Fibroblast of upper back skin (primary cell): Measurements from ENCODE around the gene SVOPL.
"Not testable (repeated sequence)": the region's sequence is repeated elsewhere in the genome, so short reads cannot be mapped to it uniquely, and the experiment has no call there.

Experiments
- DNase-seq: peaks from one replicate; pipeline ENCODE4 v3.0.0-alpha.2; 2013

Gene SVOPL

DNA sequence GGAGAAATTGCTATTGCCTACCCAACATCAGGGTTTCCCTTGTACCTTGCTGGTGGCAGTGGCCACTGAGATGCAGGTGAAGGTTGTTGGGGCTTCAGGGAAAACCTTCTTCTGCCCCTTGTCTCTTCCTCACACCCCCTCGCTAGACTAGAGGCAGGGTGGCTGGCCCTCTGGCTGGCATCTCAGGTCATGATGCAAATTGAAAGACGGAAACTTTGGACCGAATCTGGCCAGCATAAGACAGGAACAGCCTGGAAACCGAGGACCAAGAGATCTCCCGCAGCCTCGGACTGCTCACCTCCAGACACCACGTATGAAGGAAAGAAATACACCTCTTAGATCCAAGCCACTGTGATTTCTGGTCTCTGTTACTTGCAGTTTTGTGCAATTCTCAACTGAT is 2.9 kb downstream of the SVOPL start:
- no peak for DNase-seq

DNA sequence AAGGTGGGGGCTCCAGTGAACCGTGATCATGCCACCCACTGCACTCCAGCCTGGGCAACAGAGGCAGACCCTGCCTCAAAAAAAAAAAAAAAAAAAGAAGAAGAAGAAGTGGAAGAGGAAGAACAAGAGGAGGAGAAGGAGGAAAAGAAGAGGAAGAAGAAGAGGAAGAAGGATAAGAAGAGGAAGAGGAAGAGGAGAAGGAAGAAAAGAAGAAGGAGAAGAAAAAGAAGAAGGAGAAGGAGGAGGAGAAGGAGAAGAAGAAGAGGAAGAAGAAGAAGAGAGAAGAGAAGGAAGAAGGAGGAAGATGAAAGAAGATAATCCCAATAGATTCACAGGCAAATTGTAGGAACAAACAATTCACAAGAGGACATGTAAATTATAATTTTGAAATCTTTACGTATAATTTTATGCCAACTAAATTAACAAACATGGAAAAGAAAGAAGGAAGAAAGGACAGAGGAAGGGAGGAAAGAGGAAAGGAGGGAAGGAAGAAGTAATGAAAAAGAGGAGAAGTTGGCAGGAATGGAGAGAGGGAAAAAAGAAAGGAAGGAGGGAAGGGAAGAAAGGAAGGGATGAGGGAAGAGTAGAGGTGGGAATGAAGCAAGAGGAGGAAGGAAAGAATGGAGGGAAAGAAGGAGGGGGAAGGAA is 3.5 kb downstream of the SVOPL start:
- DNase-seq, result no peak

DNA sequence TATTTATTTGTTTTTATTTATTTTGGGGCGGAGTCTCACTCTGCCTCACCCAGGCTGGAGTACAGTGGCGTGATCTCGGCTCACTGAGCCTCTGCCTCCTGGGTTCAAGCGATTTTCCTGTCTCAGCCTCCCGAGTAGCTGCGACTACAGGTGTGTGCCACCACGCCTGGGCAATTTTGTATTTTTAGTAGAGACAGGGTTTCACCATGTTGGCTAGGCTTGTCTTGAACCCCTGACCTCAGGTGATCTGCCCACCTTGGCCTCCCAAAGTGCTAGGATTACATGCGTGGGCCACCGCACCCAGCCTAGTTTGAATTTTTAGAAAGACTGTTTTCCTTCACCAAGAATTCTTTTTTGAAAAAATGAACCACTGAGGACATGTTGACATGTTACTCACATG is 5.4 kb downstream of the SVOPL start:
- not testable (repeated sequence) for DNase-seq

DNA sequence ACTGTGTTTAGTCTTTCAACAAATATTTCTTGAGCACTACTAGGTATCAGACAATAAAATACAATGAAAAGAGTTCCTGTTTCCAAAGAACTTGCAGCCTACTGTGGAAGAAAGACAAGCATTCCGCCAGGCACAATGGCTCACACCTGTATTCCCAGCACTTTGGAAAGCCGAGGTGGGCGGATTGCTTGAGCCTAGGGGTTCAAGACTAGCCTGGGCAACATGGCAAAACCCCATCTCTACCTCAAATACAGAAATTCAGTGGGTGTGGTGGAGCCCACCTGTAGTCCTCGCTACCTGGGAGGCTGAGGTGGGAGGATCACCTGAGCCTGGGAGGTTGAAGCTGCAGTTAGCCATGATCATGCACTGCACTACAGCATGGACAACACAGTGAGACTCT is 6.1 kb downstream of the SVOPL start:
- no peak for DNase-seq

DNA sequence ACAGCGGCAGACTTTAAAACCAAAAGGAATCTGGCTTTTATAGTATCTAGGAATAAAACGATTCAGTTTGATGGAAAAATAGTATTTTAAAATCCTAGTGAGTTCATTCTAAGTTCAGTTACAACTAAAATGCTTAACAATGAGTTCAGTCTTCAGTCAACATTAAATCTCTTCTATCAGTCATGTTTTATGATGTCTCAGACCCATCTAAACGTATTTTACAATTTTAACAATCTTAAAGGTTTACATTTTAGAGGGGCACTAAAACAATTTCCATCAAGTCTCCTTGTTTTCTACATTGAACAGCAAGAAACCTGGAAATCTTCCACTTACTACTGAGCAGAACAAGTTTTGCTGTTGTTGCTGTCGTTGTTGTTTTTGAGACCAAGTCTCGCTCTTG is 10.0 kb downstream of the SVOPL start:
- no peak for DNase-seq

DNA sequence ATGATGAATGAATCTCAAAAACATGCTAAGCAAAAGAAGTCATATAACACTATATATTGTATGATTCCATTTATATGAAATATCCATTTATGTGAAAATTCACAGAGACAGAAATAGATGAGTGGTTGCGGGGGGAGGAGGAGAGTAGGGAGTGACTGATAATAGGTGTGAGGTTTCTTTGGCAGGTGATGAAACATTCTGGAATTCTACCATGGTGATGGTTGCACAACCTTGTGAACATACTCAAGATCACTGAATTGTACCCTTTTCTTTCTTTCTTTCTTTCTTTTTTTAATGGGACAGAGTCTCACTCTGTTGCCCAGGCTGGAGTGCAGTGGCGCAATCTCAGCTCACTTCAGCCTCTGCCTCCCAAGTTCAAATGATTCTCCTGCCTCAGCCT is 10.7 kb downstream of the SVOPL start:
- DNase-seq, result no peak

DNA sequence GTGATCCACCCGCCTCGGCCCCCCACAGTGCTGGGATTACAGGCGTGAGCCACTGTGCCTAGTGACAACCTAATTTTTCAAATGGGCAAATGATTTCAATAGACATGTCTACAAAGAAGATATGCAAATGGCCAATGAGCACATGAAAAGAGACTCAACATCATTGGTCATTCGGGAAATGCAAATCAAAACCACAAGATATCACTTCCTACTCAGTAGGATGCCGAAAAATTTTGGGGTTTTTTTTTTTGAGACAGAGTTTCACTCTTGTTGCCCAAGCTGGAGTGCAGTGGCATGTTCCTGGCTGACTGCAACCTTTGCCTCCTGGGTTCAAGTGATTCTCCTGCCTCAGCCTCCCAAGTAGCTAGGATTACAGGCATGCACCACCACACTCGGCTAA is 13.1 kb downstream of the SVOPL start:
- DNase-seq, result not testable (repeated sequence)

DNA sequence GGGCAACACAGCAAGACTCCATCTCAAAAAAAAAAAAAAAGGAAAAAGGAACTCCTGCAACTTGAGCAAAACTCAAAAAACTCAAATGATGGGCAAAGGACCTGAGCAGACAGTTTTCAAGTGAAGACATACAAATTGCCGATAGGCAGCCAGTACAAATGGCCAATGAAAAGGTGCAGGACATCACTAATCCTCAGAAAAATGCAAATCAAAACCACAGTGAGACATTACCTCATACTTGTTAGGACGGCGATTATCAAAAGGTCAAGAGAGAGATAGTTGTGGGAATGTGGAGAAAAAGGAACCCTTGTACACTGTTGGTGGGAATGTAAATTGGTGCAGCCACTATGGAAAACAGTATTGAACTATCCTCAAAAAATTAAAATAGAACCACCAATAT is 16.8 kb downstream of the SVOPL start:
- DNase-seq, result no peak

DNA sequence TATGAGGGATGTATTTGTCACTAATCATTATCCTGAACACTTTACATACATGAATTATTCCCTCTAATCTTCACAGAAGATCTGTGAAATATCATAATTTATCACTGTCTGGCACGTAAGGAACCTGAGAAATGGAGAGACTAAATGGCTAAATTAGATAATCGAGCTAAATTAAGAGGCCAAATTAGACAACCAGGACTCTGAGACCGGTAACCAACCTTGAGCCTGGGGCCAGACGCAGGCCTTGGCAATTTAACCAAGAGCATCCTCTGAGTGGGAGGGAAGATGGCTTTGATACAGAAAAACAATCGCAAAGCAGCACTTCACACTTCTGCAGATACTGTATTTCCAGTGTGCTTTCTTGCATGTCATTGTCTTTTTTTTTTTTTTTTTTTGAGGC is 21.4 kb downstream of the SVOPL start:
- DNase-seq, result no peak

DNA sequence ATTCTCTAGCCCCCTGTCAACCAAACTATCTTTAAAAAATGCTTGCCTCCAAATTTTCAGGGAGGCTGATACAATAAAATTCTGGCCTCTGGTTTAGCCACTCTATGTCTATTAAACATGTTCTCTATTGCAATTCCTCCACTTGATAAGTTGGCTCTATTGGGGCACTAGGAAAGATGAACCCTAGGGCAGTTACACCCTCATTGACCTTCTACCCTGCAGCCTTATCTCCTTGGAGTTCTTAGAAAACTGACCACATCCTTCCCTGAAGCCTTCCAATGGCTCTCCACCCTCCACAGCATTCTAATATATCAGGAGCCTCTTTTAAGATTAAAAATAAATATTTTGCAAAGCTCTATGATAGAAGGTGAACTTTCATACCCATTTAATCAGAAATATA is 30.6 kb downstream of the SVOPL start:
- no peak for DNase-seq

DNA sequence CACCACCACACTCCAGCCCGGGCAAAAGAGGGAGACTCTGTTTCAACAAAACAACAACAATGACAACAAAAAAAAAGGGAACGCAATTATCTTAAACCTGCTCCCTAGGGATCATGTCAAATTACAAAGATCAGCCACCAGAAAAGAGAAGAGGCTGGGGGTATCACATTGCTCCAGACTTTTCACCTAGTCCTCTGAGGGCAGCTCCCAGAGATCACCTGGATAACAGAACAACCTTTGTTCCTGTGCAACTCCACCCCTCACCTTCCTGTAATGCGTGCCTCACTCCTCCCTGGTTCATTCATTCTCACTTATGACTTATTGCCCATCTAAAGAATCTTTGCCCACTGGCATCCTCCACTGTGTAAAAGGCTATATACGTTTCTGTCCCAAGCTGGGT is 31.8 kb downstream of the SVOPL start:
- DNase-seq, result no peak

DNA sequence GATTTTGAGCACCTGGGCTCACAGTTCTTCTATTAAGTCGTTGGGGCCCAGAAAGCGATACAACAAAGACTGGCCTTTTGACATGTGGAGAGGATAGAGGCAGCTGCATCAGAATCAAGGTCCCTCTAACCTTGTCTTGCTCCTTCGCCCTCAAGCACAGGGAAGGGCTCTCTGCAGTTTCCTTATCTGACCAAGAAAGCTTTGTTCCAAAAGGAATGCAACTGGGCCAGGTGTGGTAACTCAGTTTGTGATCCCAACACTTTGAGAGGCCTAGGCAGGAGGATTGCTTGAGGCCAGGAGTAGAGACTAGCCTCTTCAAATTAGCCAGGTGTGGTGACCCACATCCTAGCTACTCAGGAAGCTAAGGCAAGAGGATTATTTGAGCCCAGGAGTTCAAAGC is 32.2 kb downstream of the SVOPL start:
- no peak for DNase-seq

DNA sequence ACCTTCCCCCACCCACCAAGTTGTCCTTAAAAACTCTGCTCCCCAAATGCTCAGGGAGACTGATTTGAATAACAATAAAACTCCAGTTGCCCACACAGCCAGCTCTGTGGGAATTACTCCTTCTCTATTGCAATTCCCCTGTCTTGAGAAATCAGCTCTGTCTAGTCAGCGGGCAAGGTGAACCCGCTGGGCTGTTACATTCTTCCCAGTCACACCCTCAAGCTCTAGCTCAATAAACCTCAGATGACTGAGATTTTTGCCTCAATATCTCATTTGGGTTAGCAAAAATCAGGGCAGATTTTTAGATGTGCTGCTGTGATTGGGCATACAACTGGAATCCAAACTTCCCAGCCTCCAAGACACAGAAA is 32.9 kb downstream of the SVOPL start:
- DNase-seq, result no peak

DNA sequence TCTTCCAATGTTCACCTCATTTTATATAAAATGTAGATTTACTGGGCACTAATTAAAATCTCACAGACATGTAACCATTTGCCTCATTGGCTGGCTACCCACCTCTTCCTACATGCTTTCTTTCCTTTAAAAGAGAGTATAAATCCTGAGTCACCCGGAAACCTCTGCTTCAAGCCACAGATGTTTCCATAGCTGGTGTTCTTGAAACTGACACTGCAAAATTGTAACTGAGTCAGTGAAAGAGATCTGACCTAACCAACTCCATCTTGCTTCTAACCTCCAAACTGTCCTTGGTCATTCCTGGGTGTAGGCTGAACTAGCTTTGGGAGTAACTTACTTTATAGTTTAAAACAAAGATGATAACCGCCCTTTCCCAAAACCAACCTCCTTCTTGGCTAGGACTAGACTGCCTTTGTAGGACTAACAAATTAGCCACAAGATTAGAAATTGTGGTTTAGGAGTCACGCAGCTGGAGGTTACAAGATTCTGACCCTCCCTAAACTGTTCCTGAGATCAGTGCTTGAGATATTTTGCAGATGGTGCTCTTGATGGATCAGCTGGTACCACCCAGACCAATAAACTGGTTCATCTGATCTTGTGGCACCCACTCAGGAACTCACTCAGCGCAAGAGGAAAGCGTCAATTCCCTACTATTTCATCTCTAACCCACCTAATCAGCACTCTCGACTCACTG is 33.5 kb downstream of the SVOPL start:
- DNase-seq, result no peak

DNA sequence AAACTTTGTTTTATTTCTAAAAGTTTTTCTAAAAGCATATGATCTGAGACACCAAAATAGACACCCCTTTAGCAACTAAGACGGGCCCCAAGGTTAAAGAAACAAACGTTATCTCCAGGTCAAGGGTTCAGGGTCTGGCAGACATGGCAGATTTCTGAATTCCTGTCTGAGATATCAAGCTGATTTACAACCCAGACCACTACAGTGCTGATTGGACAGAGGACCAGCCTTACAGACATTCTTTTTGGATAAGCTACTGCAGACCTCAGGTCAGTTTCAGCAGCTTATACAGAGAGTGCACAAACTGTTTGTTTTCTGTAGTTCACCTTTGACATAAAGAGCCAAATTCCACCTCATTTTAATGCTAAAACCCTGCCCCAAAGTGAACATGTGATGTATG is 34.8 kb downstream of the SVOPL start:
- no peak for DNase-seq

DNA sequence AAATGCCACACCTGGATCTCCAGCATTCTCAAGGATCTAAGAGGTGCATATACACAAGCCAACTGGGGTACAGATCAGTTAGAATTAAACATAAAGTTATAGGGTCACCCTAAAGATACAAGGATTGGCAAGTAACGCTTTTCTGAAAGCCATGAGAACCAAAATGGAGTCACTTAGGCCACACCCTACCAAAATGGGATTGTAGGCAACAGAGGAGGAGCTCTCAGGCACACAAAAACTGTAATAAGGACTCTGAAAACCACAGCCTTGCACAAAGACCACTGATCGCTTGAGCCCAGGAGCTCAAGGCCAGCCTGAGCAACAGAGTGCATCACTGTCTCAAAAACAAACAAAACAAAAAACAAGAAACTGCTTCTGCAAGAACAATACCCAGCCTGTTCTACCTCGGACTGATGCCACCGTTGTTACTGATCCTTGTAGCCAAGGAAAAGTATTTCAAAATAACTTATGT is 35.5 kb downstream of the SVOPL start:
- no peak for DNase-seq

DNA sequence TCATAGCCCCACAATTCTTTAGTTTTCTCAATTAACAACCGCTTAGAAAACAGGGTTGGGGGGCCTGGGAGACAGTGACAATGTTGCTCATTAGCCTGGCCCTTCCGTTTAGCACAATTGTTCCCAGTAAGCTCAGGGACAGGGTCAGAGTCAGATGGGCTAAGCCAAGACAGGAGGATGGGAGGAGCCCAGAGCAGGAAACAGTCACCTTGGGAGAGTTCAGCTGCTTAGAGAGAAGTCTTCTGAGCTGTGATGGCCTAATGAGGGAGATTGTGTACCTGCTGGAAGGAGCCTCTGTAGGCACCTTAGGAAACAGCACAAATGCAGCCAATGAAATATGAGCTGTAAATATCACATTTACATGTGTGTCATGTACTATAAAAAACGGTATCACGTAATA is 35.9 kb downstream of the SVOPL start:
- DNase-seq, result no peak

DNA sequence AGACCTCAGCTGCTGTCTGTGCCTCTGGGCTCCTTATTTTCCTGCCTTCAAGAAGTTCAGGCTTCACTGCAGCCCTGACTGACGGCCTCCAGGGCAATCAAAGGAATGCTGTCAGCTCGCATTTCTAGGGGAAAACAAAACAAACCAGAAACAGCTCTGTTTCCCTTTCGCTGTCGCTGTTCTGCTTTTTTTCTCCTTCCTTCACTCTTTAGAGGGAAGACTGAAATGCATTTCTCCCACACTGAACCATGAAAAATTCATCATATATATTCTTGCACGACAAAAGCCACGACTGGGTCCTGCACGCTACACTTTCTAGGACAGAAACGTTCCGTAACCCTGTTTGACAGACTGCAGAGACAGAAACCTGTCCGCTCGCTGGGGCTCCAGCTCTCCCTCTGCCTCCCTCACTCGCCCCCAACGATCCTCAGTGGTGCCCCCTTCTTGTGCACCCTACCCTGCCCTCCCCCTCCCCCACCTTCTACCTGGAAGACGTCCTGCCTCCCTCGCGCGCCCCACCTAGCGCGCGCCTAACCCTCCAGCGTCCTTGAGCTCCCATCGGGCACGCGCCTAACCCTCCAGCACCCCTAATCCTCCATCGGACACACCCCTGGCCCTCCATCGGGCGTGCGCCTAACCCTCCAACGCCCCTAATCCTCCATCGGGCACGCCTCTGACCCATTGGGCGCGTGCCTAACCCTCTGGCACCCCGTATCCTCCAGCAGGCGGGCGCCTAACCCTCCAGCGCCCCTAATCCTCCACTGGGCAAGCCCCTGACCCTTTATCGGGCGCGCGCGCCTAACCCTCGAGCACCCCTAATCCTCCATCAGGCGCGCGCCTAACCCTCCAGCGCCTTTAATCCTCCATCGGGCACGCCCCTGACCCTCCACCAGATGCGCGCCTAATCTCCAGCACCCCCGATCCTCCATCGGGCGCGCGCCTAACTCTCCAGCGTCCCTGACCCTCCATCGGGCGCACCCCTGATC is 37.1 kb downstream of the SVOPL start:
- DNase-seq, result no peak

DNA sequence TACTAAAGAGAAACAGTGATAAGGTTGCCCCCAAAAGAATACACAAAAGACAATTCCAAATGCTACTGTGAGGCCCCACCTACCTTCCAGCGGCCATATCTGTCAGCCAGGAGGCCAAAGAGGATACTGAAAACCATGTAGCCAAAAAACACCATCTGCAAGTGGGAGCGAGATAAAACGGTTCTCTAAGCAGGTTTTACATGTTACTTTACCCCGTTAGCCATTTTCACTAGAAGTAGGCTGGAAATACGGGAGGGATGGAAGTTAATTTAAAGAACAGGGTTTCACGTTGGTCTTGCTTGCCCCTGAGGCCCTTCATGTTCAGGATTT is 38.2 kb downstream of the SVOPL start:
- no peak for DNase-seq

DNA sequence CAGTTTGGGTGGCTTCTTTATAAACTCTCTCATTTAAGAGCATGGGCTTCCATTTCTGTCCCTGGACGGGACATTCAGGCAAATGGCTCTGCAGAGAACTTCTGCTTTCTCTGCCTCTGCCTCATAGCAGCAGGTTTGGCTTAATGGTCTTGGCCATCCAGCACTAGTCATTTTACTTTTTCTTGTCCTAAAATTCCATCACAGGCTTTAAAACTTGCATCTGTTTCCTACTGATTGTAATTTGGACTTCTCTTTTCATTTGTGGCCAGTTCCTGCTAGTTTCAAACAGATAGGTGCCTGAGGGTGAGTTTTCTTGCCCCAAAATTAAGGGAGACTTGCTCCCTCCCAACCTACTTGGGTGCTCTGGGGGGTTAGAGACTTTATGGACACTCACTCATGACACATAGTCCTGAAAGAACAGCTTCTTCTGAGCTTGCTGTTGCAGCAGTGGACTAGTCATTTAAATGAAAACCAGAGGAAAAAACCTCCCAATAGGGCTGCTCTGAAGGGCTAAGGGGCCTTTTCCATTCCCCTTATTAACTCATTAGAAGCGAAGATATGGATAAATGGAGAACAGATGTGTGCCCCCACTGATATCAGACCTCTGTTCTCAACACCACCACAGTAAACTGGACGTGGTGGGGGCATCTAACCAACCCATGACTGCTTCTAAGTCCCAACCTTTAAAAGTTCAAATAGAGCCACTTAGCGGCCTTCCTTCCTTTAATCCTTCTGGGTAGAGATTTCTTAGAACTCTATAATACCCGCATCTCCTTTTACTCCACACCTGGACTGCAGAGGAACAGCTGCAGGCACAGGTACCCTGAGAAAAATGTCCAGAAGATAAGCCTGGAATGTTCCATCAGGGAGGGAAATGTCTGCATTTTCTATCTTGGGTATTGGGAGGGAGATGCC is 38.8 kb downstream of the SVOPL start:
- DNase-seq, result no peak

DNA sequence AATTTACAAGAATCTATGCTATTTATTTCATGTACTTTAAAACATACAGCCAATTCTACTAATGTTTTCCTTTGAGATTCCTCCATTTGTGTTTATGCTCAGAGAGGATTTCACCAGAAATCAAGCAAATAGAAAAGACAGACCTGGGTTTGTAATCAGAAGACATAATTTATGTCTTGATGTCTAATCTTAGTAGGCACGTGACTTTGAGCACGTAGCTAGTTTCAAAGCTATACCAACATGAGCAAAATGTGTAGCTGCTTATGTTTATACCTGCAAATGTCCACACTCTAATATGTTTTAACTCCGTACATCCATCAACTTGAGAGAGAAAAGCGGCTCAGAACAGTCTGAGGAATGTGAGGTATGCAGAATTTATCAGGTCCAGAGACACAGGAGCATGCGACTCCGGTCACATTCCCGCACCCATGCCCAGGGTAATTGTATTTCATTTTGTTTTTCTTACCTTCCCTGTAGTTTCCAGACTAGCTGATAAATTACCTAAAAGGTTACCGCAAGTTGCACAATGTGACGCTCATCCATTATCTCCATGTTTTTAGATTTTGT is 40.0 kb downstream of the SVOPL start:
- no peak for DNase-seq

DNA sequence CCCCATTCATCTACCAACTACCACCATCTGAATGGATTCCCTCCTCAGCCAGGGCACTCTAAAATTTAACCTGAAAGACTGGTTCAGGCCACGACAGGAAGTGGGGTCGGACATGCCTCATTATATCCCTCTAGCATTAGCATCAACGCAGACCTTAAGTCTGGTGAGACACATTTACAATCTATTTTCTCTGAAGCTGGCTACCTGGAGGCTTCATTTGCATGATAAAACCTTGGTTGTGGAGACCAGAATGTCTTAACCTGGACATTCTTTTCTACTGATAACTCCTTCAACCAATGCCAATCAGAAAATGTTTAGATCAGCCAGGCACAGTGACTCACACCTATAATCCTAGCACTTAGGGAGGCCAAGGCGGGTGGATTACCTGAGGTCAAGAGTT is 42.3 kb downstream of the SVOPL start:
- no peak for DNase-seq
